Hepatocyte (in vitro differentiated cells): ENCODE data around the gene CD8A. TPM values are rescaled to one million over a fixed set of nuclear protein-coding genes. Genes with fewer than 3 reads are reported as not detected.

Experiments used
- DNase-seq: peaks from one replicate; pipeline ENCODE4 v3.0.0-alpha.2; 2016; ENCODE audit warnings: low spot score
- H2AFZ ChIP-seq: fragments of 200-600 bp; sonication (generic); 2 replicates; pipeline ENCODE4 v1.6.0; 2016; ENCODE audit warnings: antibody characterized with exemption, mild to moderate bottlenecking
- H3K27ac ChIP-seq: fragments of 200-600 bp; sonication (generic); 2 replicates; pipeline ENCODE4 v1.5.1; 2016; ENCODE audit warnings: mild to moderate bottlenecking
- H3K27me3 ChIP-seq: fragments of 200-600 bp; sonication (generic); 2 replicates; pipeline ENCODE4 v1.6.1; 2016
- H3K36me3 ChIP-seq: fragments of 200-600 bp; sonication (generic); replicated peaks from 2 replicates; pipeline ENCODE4 v1.5.1; 2016; ENCODE audit warnings: low read depth; ENCODE audit not compliant: insufficient read depth
- H3K4me1 ChIP-seq: fragments of 200-600 bp; sonication (generic); 2 replicates; pipeline ENCODE4 v1.5.1; 2016; ENCODE audit warnings: mild to moderate bottlenecking, moderate library complexity; ENCODE audit not compliant: insufficient read depth
- H3K4me2 ChIP-seq: fragments of 200-600 bp; sonication (generic); 2 replicates; pipeline ENCODE4 v1.6.0; 2016
- H3K4me3 ChIP-seq: fragments of 200-600 bp; sonication (generic); 2 replicates; pipeline ENCODE4 v1.5.1; 2016; ENCODE audit warnings: mild to moderate bottlenecking
- H3K79me2 ChIP-seq: fragments of 200-600 bp; sonication (generic); 2 replicates; pipeline ENCODE4 v1.6.0; 2017; ENCODE audit warnings: mild to moderate bottlenecking
- H3K9me2 ChIP-seq: fragments of 200-600 bp; sonication (generic); replicated peaks from 2 replicates; pipeline ENCODE4 v1.6.0; 2017; ENCODE audit warnings: mild to moderate bottlenecking; ENCODE audit not compliant: insufficient read depth
- H3K9me3 ChIP-seq: fragments of 200-600 bp; sonication (generic); 2 replicates; pipeline ENCODE4 v1.5.1; 2016; ENCODE audit warnings: low read depth, mild to moderate bottlenecking
- H4K20me1 ChIP-seq: fragments of 200-600 bp; sonication (generic); 2 replicates; pipeline ENCODE4 v1.6.0; 2016; ENCODE audit warnings: mild to moderate bottlenecking; ENCODE audit not compliant: insufficient read depth, poor library complexity, severe bottlenecking
- CTCF ChIP-seq: fragments of 200-600 bp; sonication (generic); IDR thresholded peaks from 2 replicates; pipeline ENCODE4 v1.5.1; 2016; ENCODE audit warnings: antibody characterized with exemption, mild to moderate bottlenecking; ENCODE audit not compliant: poor library complexity
- EZH2 ChIP-seq: fragments of 200-600 bp; sonication (generic); IDR thresholded peaks from 2 replicates; pipeline ENCODE4 v1.6.1; 2016; ENCODE audit warnings: antibody characterized with exemption, mild to moderate bottlenecking, borderline replicate concordance
- EZH2phosphoT487 ChIP-seq: fragments of 200-600 bp; sonication (generic); IDR thresholded peaks from one replicate; pipeline ENCODE4 v1.6.1; 2018; ENCODE audit warnings: antibody characterized with exemption, mild to moderate bottlenecking, low read depth, moderate library complexity; ENCODE audit not compliant: unreplicated experiment, severe bottlenecking
- WGBS: methylation state at CpG from one replicate; pipeline ENCODE4 v1.1.6; 2016; ENCODE audit warnings: low lambda C conversion rate; ENCODE audit errors: missing lambda C conversion rate; 5-methylcytosine and 5-hydroxymethylcytosine counted together
- polyA plus RNA-seq: library from polyadenylated mRNA; unstranded; fragments of >200 nt; fragmentation: Nextera tagmentation; extraction: Ambion mirVana; gene quantifications from 2 replicates; pipeline ENCODE4 v1.2.1, GENCODE V29; 2016
- total RNA-seq: library from RNA; depleted of rRNA; stranded (reverse); fragments of >200 nt; gene quantifications from 2 replicates; pipeline ENCODE4 v1.2.3, GENCODE V29; 2014

CD8A gene
- total and polyA plus RNA-seq, 2 experiments from 2014 or later: 0.33 TPM; not detected in 1

DNA sequence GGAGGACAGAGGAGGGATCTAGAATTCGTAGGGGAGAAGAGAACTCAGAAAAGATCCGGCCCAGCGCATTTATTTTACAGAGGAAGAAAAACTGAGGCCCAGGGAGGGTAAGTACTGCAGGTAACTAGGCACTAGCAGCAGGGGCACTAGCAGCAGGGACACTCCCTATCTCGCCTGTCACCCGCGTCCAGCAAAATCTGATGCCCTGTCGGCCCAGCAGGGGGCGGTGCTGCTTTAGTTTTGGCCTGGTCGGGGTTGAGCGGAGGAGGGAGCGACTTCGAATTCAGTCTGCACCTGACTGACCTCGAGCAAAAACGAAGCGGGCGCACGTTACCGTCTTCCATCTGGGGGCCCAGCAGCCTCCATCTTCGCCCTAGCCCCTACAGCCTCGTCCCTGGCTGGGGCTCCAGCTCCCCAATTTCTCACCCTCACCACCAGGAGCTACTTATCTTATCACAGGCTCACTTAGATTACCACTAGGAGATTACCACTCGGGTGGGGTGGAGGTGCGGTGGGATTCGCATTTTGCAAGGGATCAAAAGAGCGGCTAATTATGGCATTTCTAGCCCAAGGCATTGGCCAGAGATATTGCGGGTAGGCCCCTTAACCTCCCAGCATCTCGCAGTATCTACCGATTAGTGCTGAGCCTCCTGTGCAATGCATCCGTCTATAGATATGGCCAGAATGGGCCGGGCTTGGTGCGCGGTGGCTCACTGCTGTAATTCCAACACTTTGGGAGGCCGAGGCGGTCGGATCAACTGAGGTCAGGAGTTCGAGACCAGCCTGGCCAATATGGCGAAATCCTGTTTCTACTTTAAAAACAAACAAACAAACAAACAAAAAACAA is 17.8 kb upstream of the CD8A start:
- Histone ChIP-seq H3K9me3 (no peaks in the 10 kb centered on the region), H3K27me3 (no peaks in the 10 kb centered on the region), H3K79me2 (no peaks in the 10 kb centered on the region), H2AFZ (peak overlapping the region; percentile 99), H3K4me1 (no peaks in the 10 kb centered on the region), H3K4me2 (peak overlapping the region; percentile 99), H3K9me2 (no peaks in the 10 kb centered on the region), H3K4me3 (peak overlapping the region; percentile 84), H4K20me1 (no peaks in the 10 kb centered on the region), H3K36me3 (no peaks in the 10 kb centered on the region), H3K27ac (peak overlapping the region; percentile 75)
- TF ChIP-seq CTCF: peak; percentile 99
- TF ChIP-seq EZH2phosphoT487: no peak
- WGBS: 34% methylated on average over 36 of the region's 36 CpGs
- DNase-seq: peak; percentile 89

DNA sequence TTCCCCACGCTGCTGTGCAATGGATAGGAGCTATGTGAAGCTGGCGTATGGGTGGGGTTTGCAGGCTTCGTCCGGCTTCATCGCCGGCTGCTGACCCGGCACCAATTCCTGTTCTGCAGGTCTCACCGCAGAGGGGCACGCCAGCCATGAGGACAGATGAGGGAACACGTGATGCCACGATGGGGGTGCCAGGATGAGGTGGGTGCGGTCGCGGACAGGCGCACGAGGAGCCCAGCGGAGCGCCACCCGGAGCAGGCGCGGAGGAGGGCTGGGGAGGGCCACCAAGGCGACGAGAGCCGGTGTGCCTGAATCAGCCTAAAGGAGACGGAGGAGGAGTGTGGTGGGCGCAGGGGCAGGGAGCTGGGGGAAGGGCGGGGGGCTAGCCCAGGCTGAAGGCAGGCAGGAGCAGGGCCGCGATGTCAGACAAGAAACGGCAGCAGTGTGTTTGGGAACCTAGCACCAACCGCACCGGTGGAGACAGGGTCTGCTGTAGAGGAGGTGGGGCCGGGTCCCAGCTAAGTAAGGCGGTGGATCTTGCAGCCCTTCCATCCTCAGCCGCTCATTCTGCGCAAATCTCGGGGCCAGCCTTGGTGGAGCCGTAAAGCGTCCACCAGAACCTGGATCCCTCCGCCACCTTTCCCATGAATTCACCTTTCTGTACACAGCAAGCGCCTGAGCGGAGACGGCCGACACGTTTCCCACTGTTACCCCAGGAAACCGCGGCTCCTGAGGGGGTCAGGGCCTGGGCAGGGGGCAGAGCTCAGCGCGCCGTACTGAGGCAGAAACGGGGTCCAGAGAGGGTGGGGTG is 17.0 kb upstream of the CD8A start:
- TF ChIP-seq EZH2phosphoT487: no peak
- TF ChIP-seq EZH2: no peak
- no peak for TF ChIP-seq CTCF
- H3K79me2 ChIP-seq: no peaks in the 10 kb centered on the region
- 2% methylated on average over 44 of the region's 51 CpGs for WGBS
- peak; percentile 73 for DNase-seq
- H3K36me3 ChIP-seq: no peaks in the 10 kb centered on the region
- H4K20me1 ChIP-seq: no peaks in the 10 kb centered on the region
- H3K27ac ChIP-seq: peak overlapping the region; percentile 75
- no peaks in the 10 kb centered on the region for H3K9me3 ChIP-seq
- H3K4me3 ChIP-seq: peak overlapping the region; percentile 84
- no peaks in the 10 kb centered on the region for H3K27me3 ChIP-seq
- H3K9me2 ChIP-seq: no peaks in the 10 kb centered on the region
- no peaks in the 10 kb centered on the region for H3K4me1 ChIP-seq
- peak overlapping the region; percentile 99 for H3K4me2 ChIP-seq
- H2AFZ ChIP-seq: peak overlapping the region; percentile 99

DNA sequence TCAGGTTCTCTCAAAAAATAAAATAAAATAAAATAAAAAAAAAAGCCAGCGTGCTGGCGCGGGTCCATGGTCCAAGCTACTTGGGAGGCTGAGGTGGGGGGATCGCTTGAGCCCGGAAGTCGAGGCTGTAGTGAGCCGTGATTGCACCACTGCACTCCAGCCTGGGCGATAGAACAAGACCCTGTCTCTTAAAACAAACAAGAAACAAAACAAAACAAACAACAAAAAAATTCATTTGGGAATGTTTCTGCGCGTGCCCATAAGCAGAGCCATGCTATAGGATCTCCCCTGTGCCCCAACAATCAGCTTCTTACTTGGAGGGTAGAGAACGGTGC is 16.4 kb upstream of the CD8A start:
- Histone ChIP-seq H3K79me2 (no peaks in the 10 kb centered on the region), H3K4me3 (peak overlapping the region; percentile 84), H3K36me3 (no peaks in the 10 kb centered on the region), H2AFZ (peak overlapping the region; percentile 99), H4K20me1 (no peaks in the 10 kb centered on the region), H3K4me1 (no peaks in the 10 kb centered on the region), H3K9me3 (no peaks in the 10 kb centered on the region), H3K9me2 (no peaks in the 10 kb centered on the region), H3K27ac (peak overlapping the region; percentile 75), H3K27me3 (no peaks in the 10 kb centered on the region), H3K4me2 (peak overlapping the region; percentile 99)
- no peak for DNase-seq
- WGBS: 58% methylated on average over 11 of the region's 11 CpGs
- TF ChIP-seq CTCF (no peak), EZH2 (no peak), EZH2phosphoT487 (no peak)
